Measurements from ENCODE around the gene SHISAL1.

The SHISAL1 gene

DNA sequence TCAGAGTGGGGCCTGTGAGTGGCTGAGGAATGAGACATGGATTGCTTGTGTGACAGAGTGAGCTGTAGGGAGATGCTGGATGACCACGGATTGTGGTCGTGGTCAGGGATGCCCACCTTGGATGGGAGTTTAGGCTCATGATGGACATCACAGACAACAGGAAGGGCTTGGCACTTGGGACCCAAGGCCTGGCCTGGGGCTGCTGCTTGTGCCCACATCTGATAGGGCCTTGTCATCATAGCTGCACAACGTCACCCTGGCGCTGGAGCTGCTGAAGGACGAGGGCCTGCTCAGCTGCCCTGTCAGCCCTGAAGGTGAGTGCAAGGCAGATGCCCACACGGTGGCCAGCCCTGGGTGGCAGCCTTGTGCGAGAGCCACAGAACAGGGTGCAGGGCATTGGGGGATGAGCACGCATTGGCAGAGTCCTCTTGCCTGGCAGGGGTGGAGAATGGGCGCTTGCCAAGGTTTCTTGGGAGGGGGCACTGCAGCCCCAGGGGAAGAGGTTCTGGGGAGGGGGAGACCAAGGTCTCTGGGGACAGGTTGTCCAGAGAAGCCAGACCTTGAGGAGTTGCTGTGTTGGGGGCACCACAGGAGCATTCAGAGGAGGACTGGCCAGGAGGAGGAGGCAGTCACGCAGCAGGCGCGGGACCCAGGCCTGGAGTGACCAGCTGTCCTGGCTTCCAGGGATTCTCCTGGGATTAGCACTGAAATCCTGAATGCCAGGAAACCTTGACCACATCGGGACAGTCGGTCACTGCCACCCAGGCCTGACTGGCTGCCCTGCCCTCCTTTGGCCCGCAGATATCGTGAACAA lies 107.0 kb downstream of the SHISAL1 start:
- no peak for DNase-seq

GRCh38 chr22:44204739-44205515 lies 107.8 kb downstream of the SHISAL1 start:
- no peak for DNase-seq

DNA sequence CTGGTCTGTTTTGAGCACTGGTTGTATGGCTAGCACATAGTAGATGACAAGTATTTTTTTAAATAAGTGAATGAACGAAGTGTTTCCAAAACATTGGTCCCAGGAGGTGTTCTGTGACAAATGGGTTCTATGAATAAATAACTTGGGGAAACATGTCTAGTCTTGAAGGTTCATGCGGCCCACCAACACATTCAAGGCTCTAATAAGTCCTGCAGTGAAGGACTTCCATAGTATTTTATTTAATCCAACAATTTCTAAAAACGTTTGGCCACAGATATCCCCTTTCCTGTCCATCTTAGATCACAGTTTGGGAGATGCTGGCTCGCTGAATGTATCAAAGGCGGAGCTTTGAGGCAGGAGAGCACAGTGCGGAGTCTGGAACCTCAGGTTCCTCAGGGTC lies 109.5 kb downstream of the SHISAL1 start:
- no peak for DNase-seq

DNA sequence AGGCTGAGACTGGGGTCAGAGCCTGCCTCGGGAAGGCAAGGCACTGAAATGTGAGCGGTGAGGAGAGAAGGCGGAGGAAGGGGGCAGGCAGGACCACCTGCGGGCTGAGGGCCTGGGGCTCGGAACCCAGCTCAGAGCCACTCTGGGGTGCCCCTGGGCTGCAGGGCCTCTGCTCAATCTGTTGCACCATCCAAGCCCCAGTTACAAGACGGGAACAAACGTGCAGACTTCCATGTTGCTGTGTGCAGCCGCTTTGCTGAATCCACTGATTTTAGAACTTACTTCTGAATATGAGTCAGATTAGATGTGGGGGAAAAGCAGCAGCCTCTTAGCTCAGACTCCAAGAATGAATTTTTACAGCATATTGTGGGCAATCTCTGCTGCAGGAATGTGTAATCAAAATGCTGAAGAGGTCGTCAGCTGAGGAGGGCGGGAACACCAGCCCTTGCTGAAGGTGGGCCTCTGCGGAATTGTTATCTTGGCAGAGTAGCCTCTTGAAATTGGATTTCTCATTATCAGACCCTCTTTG lies 110.4 kb downstream of the SHISAL1 start:
- no peak for DNase-seq

DNA sequence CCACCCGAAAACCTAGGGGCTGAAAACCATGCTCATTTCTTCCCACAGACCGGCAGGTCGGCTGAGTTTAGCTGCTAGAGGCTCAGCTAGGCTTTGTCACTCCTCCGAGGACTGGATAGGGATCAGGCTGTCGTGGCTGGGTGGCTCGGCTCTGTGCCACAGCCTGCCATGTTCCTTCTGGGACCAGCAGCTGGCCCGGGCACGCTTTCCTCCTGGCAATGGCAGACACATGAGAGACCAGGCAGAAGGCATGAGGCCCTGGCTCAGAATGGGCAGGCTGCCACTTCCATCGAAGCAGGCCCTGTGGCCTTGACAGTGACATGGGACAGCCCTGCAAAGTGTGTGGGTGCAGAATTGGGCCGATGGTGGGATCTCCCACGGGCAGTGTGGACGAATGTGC lies 111.1 kb downstream of the SHISAL1 start:
- DNase-seq: no peak

- no peak for DNase-seq
Measured at GRCh38 chr22:44200855-44201550, 111.7 kb downstream of the SHISAL1 start.

DNA sequence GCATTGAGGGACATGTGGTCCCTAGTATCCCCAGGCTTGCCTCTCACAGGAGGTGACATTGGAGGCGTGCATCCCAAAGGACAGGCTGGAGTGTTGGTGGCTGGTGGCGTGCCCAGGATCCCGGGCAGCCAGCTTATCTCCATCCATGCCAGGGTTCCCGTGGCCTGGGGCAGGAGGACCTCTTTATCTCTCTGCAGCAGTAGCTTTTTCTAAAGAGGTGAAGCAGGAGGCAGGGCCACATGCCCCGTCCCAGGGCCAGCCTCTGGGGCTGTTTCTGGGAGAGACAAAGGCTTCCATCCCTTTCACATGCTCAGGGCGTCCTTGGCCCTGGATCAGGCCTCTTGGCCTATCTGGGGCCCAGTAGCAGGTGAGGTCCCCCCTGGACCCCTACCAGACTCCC lies 112.3 kb downstream of the SHISAL1 start:
- no peak for DNase-seq

- no peak for DNase-seq
Measured at GRCh38 chr22:44199866-44200265, 112.9 kb downstream of the SHISAL1 start.

- DNase-seq: no peak
Measured at GRCh38 chr22:44199164-44199563, 113.6 kb downstream of the SHISAL1 start.

DNA sequence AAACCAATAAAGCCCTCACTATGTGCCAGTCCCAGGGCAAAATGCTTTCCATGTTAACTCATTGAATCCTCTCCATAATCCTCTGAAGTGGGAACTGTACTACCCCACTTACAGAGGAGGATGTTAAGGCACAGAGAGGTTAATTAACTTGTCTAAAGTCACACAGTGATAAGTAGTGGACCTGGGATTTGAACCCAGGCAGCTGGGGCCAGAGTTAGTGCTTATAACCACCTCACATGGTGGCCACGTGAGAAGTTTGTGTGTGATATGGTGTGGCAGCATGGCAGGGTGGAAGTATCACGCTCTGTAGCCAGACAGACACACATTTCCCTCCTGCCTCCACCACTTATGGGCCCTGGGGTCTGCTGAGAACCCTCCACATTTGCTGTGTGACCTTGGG lies 115.5 kb downstream of the SHISAL1 start:
- DNase-seq: no peak

DNA sequence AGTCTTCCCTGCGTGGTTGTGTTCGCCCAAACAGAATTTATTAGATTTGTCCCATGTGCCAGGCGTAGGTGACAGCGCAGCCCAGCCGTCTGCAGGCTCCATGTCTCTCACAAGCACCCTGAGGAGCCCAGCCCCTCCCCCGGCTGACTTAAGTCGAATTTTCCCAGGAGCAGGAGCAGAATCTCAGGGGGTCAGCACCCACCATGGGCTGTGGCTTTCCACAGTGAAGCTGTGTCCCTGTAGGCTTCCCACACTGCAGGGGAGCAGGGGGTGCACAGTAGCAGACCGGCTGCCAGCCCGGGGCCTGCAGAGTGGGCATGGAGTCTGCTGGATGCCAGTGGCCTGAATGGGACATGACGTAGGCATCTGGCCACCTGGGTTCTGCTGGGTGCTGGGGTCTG lies 116.0 kb downstream of the SHISAL1 start:
- no peak for DNase-seq

GRCh38 chr22:44196241-44196640 lies 116.5 kb downstream of the SHISAL1 start:
- no peak for DNase-seq

DNA sequence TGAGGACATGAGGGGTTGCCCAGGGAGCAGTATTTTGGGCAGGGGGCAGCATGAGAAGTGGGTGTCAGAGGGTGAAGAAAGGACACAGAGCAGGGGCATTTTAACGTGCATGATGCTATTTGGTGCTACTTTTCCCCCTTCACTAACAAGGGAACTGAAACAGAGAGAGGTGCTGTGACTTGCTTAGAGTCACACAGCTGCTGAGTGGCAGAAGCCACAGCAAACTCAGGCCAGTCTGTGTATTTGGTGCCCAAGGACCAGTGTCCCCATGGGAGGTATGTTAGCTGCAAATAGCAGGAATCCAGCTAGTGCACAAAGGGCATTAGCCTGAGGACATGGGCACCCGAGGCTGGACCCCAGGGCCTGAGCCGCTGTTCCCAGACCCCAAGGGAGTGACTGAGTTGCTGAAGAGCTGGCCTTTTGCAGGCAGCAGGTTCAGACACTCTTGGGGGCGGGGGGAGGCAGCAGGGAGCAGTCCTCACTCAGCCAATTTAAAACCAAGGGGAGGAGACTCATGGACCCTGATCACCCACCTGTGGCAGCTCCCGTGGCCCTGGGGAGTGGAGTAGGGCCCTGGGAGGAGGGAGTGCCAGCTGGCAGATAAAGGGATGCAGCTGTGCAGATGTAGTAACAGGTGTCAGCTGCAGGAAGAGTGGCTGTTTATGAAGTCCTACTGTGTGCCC lies 117.4 kb downstream of the SHISAL1 start:
- DNase-seq: no peak

DNA sequence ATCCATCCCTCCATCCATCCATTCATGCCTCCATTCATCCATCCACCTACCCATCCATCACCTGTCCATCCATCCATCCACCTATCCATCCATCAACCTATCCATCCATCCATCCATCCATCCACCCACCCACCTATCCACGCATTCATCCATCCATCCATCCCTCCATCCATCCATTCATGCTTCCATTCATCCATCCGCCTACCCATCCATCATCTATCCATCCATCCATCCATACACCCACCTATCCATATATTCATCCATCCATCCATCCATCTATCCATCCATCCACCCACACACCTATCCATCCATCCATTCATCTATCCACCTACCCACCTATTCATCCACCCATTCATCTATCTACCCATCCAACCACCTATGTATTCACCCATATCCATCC lies 118.2 kb downstream of the SHISAL1 start:
- DNase-seq: no peak
